Mesenchymal stem cell (in vitro differentiated cells and primary cell): ENCODE data around the gene MAN1A1.

Experiments
- DNase-seq: peaks from one replicate; pipeline ENCODE4 v3.0.0-alpha.2; 2013
- H2AFZ ChIP-seq: one replicate; pipeline ENCODE4 v1.6.1; 2013; ENCODE audit warnings: low read depth, mild to moderate bottlenecking, control low read depth, inconsistent platforms, low read length, moderate library complexity
- H2AK5ac ChIP-seq: 2 replicates; pipeline ENCODE4 v1.6.1; 2013; ENCODE audit warnings: low read length, moderate library complexity, mild to moderate bottlenecking, inconsistent platforms; ENCODE audit not compliant: severe bottlenecking
- H2BK120ac ChIP-seq: one replicate; pipeline ENCODE4 v1.6.1; 2013; ENCODE audit warnings: low read depth, mild to moderate bottlenecking, inconsistent platforms, low read length, moderate library complexity
- H2BK12ac ChIP-seq, 2 experiments: one replicate each; pipeline ENCODE4 v1.6.1; 2013; ENCODE audit warnings: inconsistent platforms in 2 of 2, low read length in 2 of 2, mild to moderate bottlenecking in 2 of 2, moderate library complexity in 2 of 2, control low read depth in 1 of 2
- H2BK15ac ChIP-seq: one replicate; pipeline ENCODE4 v1.6.1; 2013; ENCODE audit warnings: mild to moderate bottlenecking, low read depth, inconsistent platforms; ENCODE audit not compliant: poor library complexity, severe bottlenecking
- H2BK5ac ChIP-seq: 2 replicates; pipeline ENCODE4 v1.6.1; 2013; ENCODE audit warnings: low read depth, mild to moderate bottlenecking, low read length, control low read depth, inconsistent platforms; ENCODE audit not compliant: poor library complexity, severe bottlenecking
- H3K14ac ChIP-seq, 2 experiments: one replicate each; pipeline ENCODE4 v1.6.1; 2013; ENCODE audit warnings: inconsistent platforms in 2 of 2, low read length in 2 of 2, control low read depth in 1 of 2, mild to moderate bottlenecking in 1 of 2, moderate library complexity in 1 of 2
- H3K18ac ChIP-seq, 2 experiments: one replicate each; pipeline ENCODE4 v1.6.1; 2013; ENCODE audit warnings: inconsistent platforms in 2 of 2, low read length in 2 of 2, control low read depth in 1 of 2, low read depth in 1 of 2, mild to moderate bottlenecking in 1 of 2
- H3K23ac ChIP-seq, 2 experiments: one replicate each; pipeline ENCODE4 v1.6.1; 2013; ENCODE audit warnings: inconsistent platforms in 2 of 2, low read length in 2 of 2, mild to moderate bottlenecking in 2 of 2, moderate library complexity in 2 of 2, control low read depth in 1 of 2
- H3K27ac ChIP-seq: 2 replicates; pipeline ENCODE4 v1.5.1; 2013; ENCODE audit warnings: mild to moderate bottlenecking, moderate library complexity, low read length, control low read depth, inconsistent platforms; ENCODE audit not compliant: poor library complexity, severe bottlenecking
- H3K27me3 ChIP-seq, 2 experiments: 2 replicates each; pipeline versions ENCODE4 v1.6.1 to v1.7.0; 2013; ENCODE audit warnings: low read length in 2 of 2, mild to moderate bottlenecking in 2 of 2, moderate library complexity in 2 of 2, control low read depth in 1 of 2, inconsistent platforms in 1 of 2; ENCODE audit not compliant: control insufficient read depth in 1 of 2, insufficient read depth in 1 of 2
- H3K36me3 ChIP-seq, 2 experiments: 2 replicates each; pipeline versions ENCODE4 v1.6.1 to v1.7.0; 2013; ENCODE audit warnings: low read length in 2 of 2, control low read depth in 1 of 2, inconsistent platforms in 1 of 2, low read depth in 1 of 2, mild to moderate bottlenecking in 1 of 2; ENCODE audit not compliant: insufficient read depth in 2 of 2, control insufficient read depth in 1 of 2
- H3K4ac ChIP-seq, 2 experiments: one replicate each; pipeline ENCODE4 v1.6.1; 2013; ENCODE audit warnings: inconsistent platforms in 2 of 2, low read length in 2 of 2, mild to moderate bottlenecking in 2 of 2, moderate library complexity in 2 of 2, control low read depth in 1 of 2, low read depth in 1 of 2
- H3K4me1 ChIP-seq: 2 replicates; pipeline ENCODE4 v1.6.1; 2013; ENCODE audit warnings: low read depth, low read length, control low read depth; ENCODE audit not compliant: control insufficient read depth, insufficient read depth
- H3K4me2 ChIP-seq: 2 replicates; pipeline ENCODE4 v1.6.1; 2013; ENCODE audit warnings: low read length, mild to moderate bottlenecking, inconsistent platforms; ENCODE audit not compliant: poor library complexity, severe bottlenecking
- H3K4me3 ChIP-seq, 2 experiments: 2 replicates each; pipeline versions ENCODE4 v1.5.1 to v1.7.0; 2013; ENCODE audit warnings: low read length in 2 of 2, mild to moderate bottlenecking in 2 of 2, control low read depth in 1 of 2, low read depth in 1 of 2; ENCODE audit not compliant: insufficient read depth in 1 of 2
- H3K79me1 ChIP-seq: replicated peaks from 2 replicates; pipeline ENCODE4 v1.6.1; 2013; ENCODE audit warnings: mild to moderate bottlenecking, control low read depth, low read length, inconsistent platforms; ENCODE audit not compliant: poor library complexity, severe bottlenecking
- H3K9ac ChIP-seq: 2 replicates; pipeline ENCODE4 v1.7.0; 2013; ENCODE audit warnings: mild to moderate bottlenecking, low read length, moderate library complexity
- H3K9me3 ChIP-seq: 2 replicates; pipeline ENCODE4 v1.7.0; 2013; ENCODE audit warnings: mild to moderate bottlenecking, low read length; ENCODE audit not compliant: control insufficient read depth
- H4K8ac ChIP-seq: one replicate; pipeline ENCODE4 v1.6.1; 2013; ENCODE audit warnings: inconsistent platforms, mild to moderate bottlenecking, low read length, moderate library complexity
- H4K91ac ChIP-seq: one replicate; pipeline ENCODE4 v1.6.1; 2013; ENCODE audit warnings: mild to moderate bottlenecking, low read length, inconsistent platforms
- WGBS: methylation state at CpG from one replicate; pipeline ENCODE4 v1.1.7; 2013; ENCODE audit warnings: mixed read lengths; 5-methylcytosine and 5-hydroxymethylcytosine counted together

Gene MAN1A1

DNA sequence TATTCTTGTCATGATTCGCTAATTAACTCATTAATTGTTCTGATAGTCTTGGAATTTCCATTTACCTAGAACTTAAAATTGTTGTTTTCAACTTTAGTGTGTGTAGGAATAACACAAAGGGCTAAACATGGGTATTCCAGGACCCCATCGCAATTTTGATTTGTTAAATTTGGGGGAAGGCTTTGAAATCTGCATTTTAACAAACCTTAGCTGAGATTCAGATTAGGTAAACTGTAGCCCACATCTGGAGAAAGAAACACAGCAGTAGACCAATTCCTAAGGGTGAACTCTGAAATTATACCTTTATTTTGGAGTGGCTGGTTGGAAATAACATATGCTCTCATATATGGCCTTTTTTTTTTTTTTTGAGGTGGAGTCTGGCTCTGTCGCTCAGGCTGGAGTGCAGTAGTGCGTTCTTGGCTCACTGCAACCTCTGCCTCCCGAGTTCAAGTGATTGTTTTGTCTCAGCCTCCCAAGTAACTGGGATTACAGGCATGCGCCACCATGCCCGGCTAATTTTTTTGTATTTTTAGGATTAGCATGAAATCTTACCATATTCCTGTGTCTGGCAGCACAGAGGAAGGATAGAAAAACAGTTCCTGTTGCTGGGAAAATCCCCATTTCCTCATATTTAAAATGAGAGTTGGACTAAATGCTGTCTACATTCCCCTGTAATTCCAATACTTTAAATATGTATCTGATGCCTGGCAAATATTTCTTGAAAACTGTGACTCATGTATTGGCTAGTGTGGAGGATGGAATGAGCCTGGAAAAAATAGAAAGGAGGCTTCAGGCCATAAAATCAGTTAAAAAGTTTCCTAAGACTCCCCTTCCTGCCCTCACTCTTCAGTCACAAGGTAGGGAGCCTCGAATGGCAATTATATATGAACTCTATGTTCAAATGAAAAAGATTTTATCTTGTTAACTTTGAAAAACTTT lies 174.4 kb downstream of the MAN1A1 start:
- Histone ChIP-seq H3K4ac (no peak overlapping the region), H3K79me1 (no peaks in the 10 kb centered on the region), H3K18ac (no peak overlapping the region), H2BK15ac (no peak overlapping the region), H2BK5ac (no peak overlapping the region), H3K14ac (no peak overlapping the region), H3K27me3 (no peaks in the 10 kb centered on the region), H2BK12ac (no peak overlapping the region), H2AK5ac (no peak overlapping the region), H3K27ac (no peak overlapping the region), H4K91ac (no peak overlapping the region), H3K4me3 (no peak overlapping the region), H3K9ac (no peak overlapping the region), H4K8ac (no peak overlapping the region), H3K4me1 (no peaks in the 10 kb centered on the region), H2BK120ac (no peak overlapping the region), H3K36me3 (peaks cover 0 to 35% of the 10 kb centered on the region in 2 experiments), H3K4me2 (no peak overlapping the region), H2AFZ (no peak overlapping the region), H3K23ac (no peak overlapping the region), H3K9me3 (no peaks in the 10 kb centered on the region)
- WGBS: 97% methylated on average over 7 of the region's 8 CpGs
- no peak for DNase-seq

DNA sequence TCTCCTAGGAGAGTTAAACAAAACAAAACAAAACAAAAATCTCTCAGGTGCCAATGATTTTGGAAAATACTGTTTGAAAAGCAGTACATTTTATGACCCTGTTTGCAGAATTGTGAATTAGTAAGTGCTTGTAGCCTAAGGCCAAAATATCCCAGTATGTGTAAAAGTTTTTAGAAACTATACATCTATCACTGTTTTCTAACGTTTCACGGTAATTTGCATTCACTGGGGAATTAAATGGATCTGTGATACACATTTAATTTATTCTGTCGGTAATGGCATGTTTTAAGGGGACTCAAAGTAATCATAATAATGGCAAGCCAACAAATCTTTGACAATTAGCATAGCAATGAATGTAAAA lies 175.5 kb downstream of the MAN1A1 start:
- Histone ChIP-seq H3K14ac (no peak overlapping the region), H3K27ac (no peak overlapping the region), H2AK5ac (no peak overlapping the region), H2BK12ac (no peak overlapping the region), H3K18ac (no peak overlapping the region), H3K4ac (no peak overlapping the region), H3K9me3 (no peaks in the 10 kb centered on the region), H2BK120ac (no peak overlapping the region), H2AFZ (no peak overlapping the region), H3K4me2 (no peak overlapping the region), H4K91ac (no peak overlapping the region), H3K4me1 (no peaks in the 10 kb centered on the region), H4K8ac (no peak overlapping the region), H3K4me3 (no peak overlapping the region), H2BK5ac (no peak overlapping the region), H3K36me3 (peaks cover 0 to 24% of the 10 kb centered on the region in 2 experiments), H3K79me1 (no peaks in the 10 kb centered on the region), H3K9ac (no peak overlapping the region), H2BK15ac (no peak overlapping the region), H3K23ac (no peak overlapping the region), H3K27me3 (no peaks in the 10 kb centered on the region)
- 100% methylated on average over 3 of the region's 3 CpGs for WGBS
- DNase-seq: no peak

DNA sequence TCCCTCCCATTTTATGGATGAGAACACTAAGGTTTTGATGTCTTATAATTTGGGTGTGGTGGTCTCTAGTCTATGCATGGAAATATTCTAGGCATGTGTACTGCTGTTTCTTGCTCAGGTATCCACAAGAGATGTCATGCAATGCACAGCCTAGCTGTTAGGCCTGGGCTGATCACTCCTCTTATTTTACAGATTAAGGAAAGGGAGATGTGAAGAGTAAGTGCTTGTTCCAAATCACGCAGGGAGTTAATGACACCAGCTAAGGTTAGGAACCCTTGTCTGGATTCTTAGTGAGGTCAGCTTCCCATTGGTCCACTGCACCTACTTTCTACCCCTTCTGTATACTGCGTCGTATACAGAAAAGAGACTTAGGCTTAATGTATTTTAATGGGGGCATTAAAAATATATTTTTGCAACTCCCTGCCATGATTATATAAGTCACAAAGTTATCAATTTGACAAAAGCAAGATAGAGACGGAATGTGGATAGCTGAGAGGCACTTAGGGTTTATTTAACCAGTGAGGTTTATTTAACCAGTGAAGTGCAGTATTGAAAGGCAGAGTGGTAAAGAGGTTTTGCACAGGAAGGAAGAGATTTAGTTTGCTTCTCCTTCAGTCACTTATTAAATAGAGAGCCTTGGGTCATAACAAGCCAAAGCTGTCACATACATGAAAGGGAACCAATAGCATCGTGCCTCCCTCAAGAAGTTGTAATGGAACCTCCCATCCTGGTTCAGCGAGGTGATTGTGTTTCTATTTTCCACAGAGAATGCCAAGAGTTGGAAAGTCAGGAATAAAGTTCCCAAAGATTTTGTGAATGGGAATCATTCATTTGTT lies 176.1 kb downstream of the MAN1A1 start:
- Histone ChIP-seq H2BK120ac (no peak overlapping the region), H4K8ac (no peak overlapping the region), H2BK15ac (no peak overlapping the region), H3K79me1 (no peaks in the 10 kb centered on the region), H2AK5ac (no peak overlapping the region), H3K4ac (no peak overlapping the region), H3K4me2 (no peak overlapping the region), H3K27me3 (no peaks in the 10 kb centered on the region), H3K23ac (no peak overlapping the region), H3K14ac (no peak overlapping the region), H3K9ac (peak overlapping the region; percentile 9), H2AFZ (no peak overlapping the region), H3K18ac (no peak overlapping the region), H4K91ac (no peak overlapping the region), H3K36me3 (peaks cover 0 to 18% of the 10 kb centered on the region in 2 experiments), H2BK5ac (no peak overlapping the region), H3K9me3 (no peaks in the 10 kb centered on the region), H3K4me1 (no peaks in the 10 kb centered on the region), H3K27ac (no peak overlapping the region), H2BK12ac (no peak overlapping the region), H3K4me3 (no peak overlapping the region)
- WGBS: 84% methylated on average over 4 of the region's 6 CpGs
- DNase-seq: no peak

DNA sequence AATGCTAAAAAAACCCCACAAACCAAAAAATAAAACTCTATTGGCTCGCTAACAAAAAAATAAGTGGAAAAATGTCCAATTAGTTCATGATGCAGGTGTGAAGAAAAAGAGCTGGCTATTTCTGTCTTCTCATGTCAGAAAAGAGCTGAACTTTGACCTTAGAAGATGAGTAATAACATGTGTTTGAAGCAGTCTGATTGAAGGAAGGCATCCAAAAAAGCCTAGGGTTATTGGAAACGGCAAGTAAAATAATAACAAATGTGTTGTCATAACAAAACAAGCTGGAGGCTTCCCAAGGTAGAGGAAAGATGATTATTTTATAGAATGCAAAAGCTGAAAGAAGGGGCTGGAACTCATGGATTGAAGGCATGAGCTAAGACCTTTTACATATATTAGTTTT lies 176.7 kb downstream of the MAN1A1 start:
- Histone ChIP-seq H3K18ac (no peak overlapping the region), H3K9me3 (no peaks in the 10 kb centered on the region), H3K4ac (no peak overlapping the region), H2BK12ac (no peak overlapping the region), H2BK15ac (no peak overlapping the region), H2AK5ac (no peak overlapping the region), H4K91ac (no peak overlapping the region), H2BK5ac (no peak overlapping the region), H3K79me1 (no peaks in the 10 kb centered on the region), H3K4me3 (no peak overlapping the region), H3K27ac (no peak overlapping the region), H3K27me3 (no peaks in the 10 kb centered on the region), H3K4me2 (no peak overlapping the region), H2AFZ (no peak overlapping the region), H3K14ac (no peak overlapping the region), H3K9ac (peak overlapping the region; percentile 9), H4K8ac (no peak overlapping the region), H3K23ac (no peak overlapping the region), H2BK120ac (no peak overlapping the region), H3K4me1 (no peaks in the 10 kb centered on the region), H3K36me3 (peaks cover 0 to 11% of the 10 kb centered on the region in 2 experiments)
- DNase-seq: peak; percentile 35
- 73% methylated on average over 2 of the region's 2 CpGs for WGBS
